ENCODE data around the gene PACSIN2. TPM values are rescaled to one million over a fixed set of nuclear protein-coding genes. Genes with fewer than 3 reads are reported as not detected.

The PACSIN2 gene
- total RNA-seq, 1 experiment from 2014 or later = 70.5 TPM

DNA sequence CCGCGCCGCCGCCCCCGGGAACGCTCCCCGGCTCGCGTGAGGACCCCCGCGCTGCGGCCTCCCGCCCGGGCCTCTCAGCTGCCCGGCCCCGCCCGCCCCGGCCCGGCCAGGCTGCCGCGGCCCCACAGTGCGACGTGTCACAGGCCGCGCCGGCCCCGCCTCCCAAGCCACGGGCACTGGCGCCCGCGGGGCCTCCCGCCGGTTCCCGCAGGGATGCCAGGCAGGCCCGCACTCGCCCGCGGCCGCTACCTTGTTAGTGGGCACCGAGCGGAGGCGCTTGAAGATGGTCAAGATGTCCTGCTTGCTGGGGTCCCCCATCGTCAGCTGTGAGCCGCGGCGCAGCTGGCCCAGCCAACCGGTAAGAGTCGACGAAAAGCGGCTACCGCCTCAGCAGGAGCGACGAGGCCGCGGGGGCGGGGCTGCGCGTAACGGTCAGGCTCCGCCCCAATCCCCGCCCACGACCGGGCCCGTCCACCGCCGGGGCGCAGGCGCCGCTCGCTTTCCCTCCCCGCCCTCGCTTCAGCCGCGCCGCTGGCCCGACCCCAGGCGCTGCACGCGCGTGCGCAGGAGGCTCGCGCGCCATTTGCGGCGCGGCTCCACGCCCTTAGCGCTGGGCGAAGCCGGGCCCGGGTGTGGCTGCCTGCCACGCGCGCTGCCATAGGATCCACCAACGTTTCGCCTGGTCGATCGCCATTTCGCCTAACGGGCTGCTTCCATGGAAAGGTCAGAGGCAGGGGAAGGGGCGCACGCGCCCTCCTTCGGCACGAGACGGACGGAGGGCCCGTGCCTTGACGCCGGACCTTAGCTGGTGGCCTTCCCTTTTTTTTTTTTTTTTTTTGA is 157.9 kb downstream of the PACSIN2 start, which contains the start of gene ARFGAP3 (continued):
- TF ChIP-seq MYBL2 (CRISPR knock-in tag; IDR thresholded peaks at IDR 0.05) = peak; percentile 98
- TF ChIP-seq ZMAT4 (CRISPR knock-in tag; IDR thresholded peaks at IDR 0.05) = no peak
- TF ChIP-seq USF1 (CRISPR knock-in tag; IDR thresholded peaks at IDR 0.05) = peak; percentile 76; the same call in 1 of the 2 replicates
- TF ChIP-seq GABPB1 (CRISPR knock-in tag; IDR thresholded peaks at IDR 0.05) = peak; percentile 27; the same call in 1 of the 2 replicates
- TF ChIP-seq, protein P1, sequence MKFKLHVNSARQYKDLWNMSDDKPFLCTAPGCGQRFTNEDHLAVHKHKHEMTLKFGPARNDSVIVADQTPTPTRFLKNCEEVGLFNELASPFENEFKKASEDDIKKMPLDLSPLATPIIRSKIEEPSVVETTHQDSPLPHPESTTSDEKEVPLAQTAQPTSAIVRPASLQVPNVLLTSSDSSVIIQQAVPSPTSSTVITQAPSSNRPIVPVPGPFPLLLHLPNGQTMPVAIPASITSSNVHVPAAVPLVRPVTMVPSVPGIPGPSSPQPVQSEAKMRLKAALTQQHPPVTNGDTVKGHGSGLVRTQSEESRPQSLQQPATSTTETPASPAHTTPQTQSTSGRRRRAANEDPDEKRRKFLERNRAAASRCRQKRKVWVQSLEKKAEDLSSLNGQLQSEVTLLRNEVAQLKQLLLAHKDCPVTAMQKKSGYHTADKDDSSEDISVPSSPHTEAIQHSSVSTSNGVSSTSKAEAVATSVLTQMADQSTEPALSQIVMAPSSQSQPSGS (CRISPR knock-in tag; IDR thresholded peaks at IDR 0.05; ENCODE audit: borderline replicate concordance, low read depth) = 0 out of 2 replicates have a peak, but pooled peaks have one; percentile 69
- no peak for TF ChIP-seq NFATC4 (CRISPR knock-in tag; IDR thresholded peaks at IDR 0.05)
- TF ChIP-seq ESRRA (CRISPR knock-in tag; IDR thresholded peaks at IDR 0.05; ENCODE audit: borderline replicate concordance) = peak; percentile 96
- TF ChIP-seq ZNF121 (CRISPR knock-in tag; IDR thresholded peaks at IDR 0.05) = peak; percentile 27; the same call in 1 of the 2 replicates
- TF ChIP-seq FOXK1 (CRISPR knock-in tag; IDR thresholded peaks at IDR 0.05) = peak; percentile 92
- TF ChIP-seq FOXP1 (CRISPR knock-in tag; IDR thresholded peaks at IDR 0.05; ENCODE audit: borderline replicate concordance) = peak; percentile 99
- TF ChIP-seq ZNF138 (CRISPR knock-in tag; conservative IDR thresholded peaks at IDR 0.05) = peak; percentile 99
- TF ChIP-seq ARID4B (CRISPR knock-in tag; IDR thresholded peaks at IDR 0.05; ENCODE audit: borderline replicate concordance) = peak; percentile 99
- peak; percentile 92; the same call in 1 of the 2 replicates for TF ChIP-seq SMAD3 (CRISPR knock-in tag; IDR thresholded peaks at IDR 0.05; ENCODE audit: borderline replicate concordance)
- peak; percentile 97 for TF ChIP-seq CBFB (CRISPR knock-in tag; IDR thresholded peaks at IDR 0.05; ENCODE audit: low read depth)
- TF ChIP-seq, protein P2, sequence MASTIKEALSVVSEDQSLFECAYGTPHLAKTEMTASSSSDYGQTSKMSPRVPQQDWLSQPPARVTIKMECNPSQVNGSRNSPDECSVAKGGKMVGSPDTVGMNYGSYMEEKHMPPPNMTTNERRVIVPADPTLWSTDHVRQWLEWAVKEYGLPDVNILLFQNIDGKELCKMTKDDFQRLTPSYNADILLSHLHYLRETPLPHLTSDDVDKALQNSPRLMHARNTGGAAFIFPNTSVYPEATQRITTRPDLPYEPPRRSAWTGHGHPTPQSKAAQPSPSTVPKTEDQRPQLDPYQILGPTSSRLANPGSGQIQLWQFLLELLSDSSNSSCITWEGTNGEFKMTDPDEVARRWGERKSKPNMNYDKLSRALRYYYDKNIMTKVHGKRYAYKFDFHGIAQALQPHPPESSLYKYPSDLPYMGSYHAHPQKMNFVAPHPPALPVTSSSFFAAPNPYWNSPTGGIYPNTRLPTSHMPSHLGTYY (CRISPR knock-in tag; IDR thresholded peaks at IDR 0.05) = no peak
- TF ChIP-seq ZSCAN18 (CRISPR knock-in tag; IDR thresholded peaks at IDR 0.05) = no peak
- TF ChIP-seq PRRX2 (CRISPR knock-in tag; IDR thresholded peaks at IDR 0.05) = no peak; the same call in 1 of the 2 replicates
